ENCODE results near the gene ZIC1.

ZIC1 gene

GRCh38 chr3:147367676-147368075 lies 41.5 kb upstream of the ZIC1 start:
- Histone ChIP-seq H3K27me3 (ENCODE audit: insufficient read depth, insufficient read length) (peaks cover 100% of the 10 kb centered on the region), H3K4me1 (ENCODE audit: insufficient read depth, insufficient read length) (no peaks in the 10 kb centered on the region), H3K4me3 (ENCODE audit: insufficient read length, low read depth) (no peak overlapping the region), H3K9me3 (ENCODE audit: insufficient read depth, low read length) (no peaks in the 10 kb centered on the region), H3K9ac (ENCODE audit: insufficient read length, low read depth) (no peak overlapping the region), H3K36me3 (ENCODE audit: insufficient read depth, insufficient read length, low read length) (no peaks in the 10 kb centered on the region)
- DNase-seq (ENCODE audit: low read depth, low spot score) = no peak
- TF ChIP-seq ZNF274 (IDR thresholded peaks at IDR 0.05; ENCODE audit: low read depth, low read length) (no peak), YY1 (IDR thresholded peaks at IDR 0.05; ENCODE audit: insufficient read depth, insufficient read length) (no peak), SUZ12 (IDR thresholded peaks at IDR 0.05; ENCODE audit: extremely low read depth, insufficient read depth, insufficient read length) (no peak)

GRCh38 chr3:147368151-147368550 lies 41.0 kb upstream of the ZIC1 start:
- Histone ChIP-seq H3K36me3 (ENCODE audit: insufficient read depth, insufficient read length, low read length) (no peaks in the 10 kb centered on the region), H3K4me1 (ENCODE audit: insufficient read depth, insufficient read length) (no peaks in the 10 kb centered on the region), H3K4me3 (ENCODE audit: insufficient read length, low read depth) (no peak overlapping the region), H3K9me3 (ENCODE audit: insufficient read depth, low read length) (no peaks in the 10 kb centered on the region), H3K9ac (ENCODE audit: insufficient read length, low read depth) (no peak overlapping the region), H3K27me3 (ENCODE audit: insufficient read depth, insufficient read length) (peaks cover 100% of the 10 kb centered on the region)
- no peak for DNase-seq (ENCODE audit: low read depth, low spot score)
- no peak for TF ChIP-seq YY1 (IDR thresholded peaks at IDR 0.05; ENCODE audit: insufficient read depth, insufficient read length)
- no peak for TF ChIP-seq ZNF274 (IDR thresholded peaks at IDR 0.05; ENCODE audit: low read depth, low read length)
- no peak for TF ChIP-seq SUZ12 (IDR thresholded peaks at IDR 0.05; ENCODE audit: extremely low read depth, insufficient read depth, insufficient read length)

- Histone ChIP-seq H3K36me3 (ENCODE audit: insufficient read depth, insufficient read length, low read length) (no peaks in the 10 kb centered on the region), H3K4me1 (ENCODE audit: insufficient read depth, insufficient read length) (no peaks in the 10 kb centered on the region), H3K9ac (ENCODE audit: insufficient read length, low read depth) (no peak overlapping the region), H3K27me3 (ENCODE audit: insufficient read depth, insufficient read length) (peaks cover 100% of the 10 kb centered on the region), H3K9me3 (ENCODE audit: insufficient read depth, low read length) (no peaks in the 10 kb centered on the region), H3K4me3 (ENCODE audit: insufficient read length, low read depth) (no peak overlapping the region)
- DNase-seq (ENCODE audit: low read depth, low spot score) = no peak
- TF ChIP-seq ZNF274 (IDR thresholded peaks at IDR 0.05; ENCODE audit: low read depth, low read length) (no peak), SUZ12 (IDR thresholded peaks at IDR 0.05; ENCODE audit: extremely low read depth, insufficient read depth, insufficient read length) (peak; percentile 33)
These were observed 40.5 kb upstream of the ZIC1 start for GRCh38 chr3:147368561-147369221.

DNA sequence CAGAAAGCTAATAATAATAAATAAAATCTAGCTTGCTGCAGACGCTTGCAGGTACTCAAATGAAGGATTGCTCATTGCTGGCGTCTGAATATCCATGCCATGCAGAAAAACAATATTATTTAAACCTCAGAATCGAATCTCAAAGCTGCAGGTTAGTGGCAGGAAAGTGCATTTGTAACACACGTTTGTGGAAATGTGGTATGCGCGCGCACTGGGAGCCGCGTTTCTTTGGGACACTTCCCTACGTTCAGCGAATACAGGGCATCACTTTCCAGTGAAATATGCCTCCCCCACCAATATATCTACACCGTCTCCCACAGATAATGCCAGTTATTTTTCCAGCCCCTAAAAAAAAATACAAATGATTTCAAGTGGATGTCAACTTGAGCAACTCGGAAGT lies 39.9 kb upstream of the ZIC1 start:
- no peak for TF ChIP-seq SUZ12 (IDR thresholded peaks at IDR 0.05; ENCODE audit: extremely low read depth, insufficient read depth, insufficient read length)
- TF ChIP-seq ZNF274 (IDR thresholded peaks at IDR 0.05; ENCODE audit: low read depth, low read length) = no peak
- TF ChIP-seq YY1 (IDR thresholded peaks at IDR 0.05; ENCODE audit: insufficient read depth, insufficient read length) = no peak
- no peak overlapping the region for H3K4me3 ChIP-seq (ENCODE audit: insufficient read length, low read depth)
- no peak for DNase-seq (ENCODE audit: low read depth, low spot score)
- peaks cover 100% of the 10 kb centered on the region for H3K27me3 ChIP-seq (ENCODE audit: insufficient read depth, insufficient read length)
- no peak overlapping the region for H3K9ac ChIP-seq (ENCODE audit: insufficient read length, low read depth)
- H3K4me1 ChIP-seq (ENCODE audit: insufficient read depth, insufficient read length) = no peaks in the 10 kb centered on the region
- no peaks in the 10 kb centered on the region for H3K9me3 ChIP-seq (ENCODE audit: insufficient read depth, low read length)
- H3K36me3 ChIP-seq (ENCODE audit: insufficient read depth, insufficient read length, low read length) = no peaks in the 10 kb centered on the region

GRCh38 chr3:147369661-147370123 lies 39.5 kb upstream of the ZIC1 start:
- Histone ChIP-seq H3K4me3 (ENCODE audit: insufficient read length, low read depth) (no peak overlapping the region), H3K9me3 (ENCODE audit: insufficient read depth, low read length) (no peaks in the 10 kb centered on the region), H3K9ac (ENCODE audit: insufficient read length, low read depth) (no peak overlapping the region), H3K4me1 (ENCODE audit: insufficient read depth, insufficient read length) (no peaks in the 10 kb centered on the region), H3K27me3 (ENCODE audit: insufficient read depth, insufficient read length) (peaks cover 100% of the 10 kb centered on the region), H3K36me3 (ENCODE audit: insufficient read depth, insufficient read length, low read length) (no peaks in the 10 kb centered on the region)
- no peak for DNase-seq (ENCODE audit: low read depth, low spot score)
- TF ChIP-seq YY1 (IDR thresholded peaks at IDR 0.05; ENCODE audit: insufficient read depth, insufficient read length) = no peak
- TF ChIP-seq SUZ12 (IDR thresholded peaks at IDR 0.05; ENCODE audit: extremely low read depth, insufficient read depth, insufficient read length) = peak; percentile 100

DNA sequence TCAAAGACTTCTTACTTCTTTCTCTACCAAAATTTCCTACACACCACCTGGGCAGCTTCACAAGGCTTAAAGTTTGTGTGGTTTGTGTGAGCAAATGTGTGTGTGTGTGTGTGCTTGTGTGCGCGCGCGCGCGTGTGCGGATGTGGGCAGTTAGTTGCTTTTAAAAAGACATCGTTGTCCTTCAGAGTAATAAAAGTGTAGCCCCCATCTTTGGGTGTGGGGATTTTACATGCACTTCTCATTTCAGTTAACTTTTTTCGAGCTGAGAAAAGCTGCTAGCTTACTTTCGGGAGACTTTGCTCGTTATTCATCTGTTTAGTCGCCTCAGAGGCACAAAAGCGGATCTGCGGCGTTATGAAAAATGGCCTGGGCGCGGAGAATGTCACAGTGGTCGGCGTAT lies 38.8 kb upstream of the ZIC1 start:
- no peak for DNase-seq (ENCODE audit: low read depth, low spot score)
- Histone ChIP-seq H3K36me3 (ENCODE audit: insufficient read depth, insufficient read length, low read length) (no peaks in the 10 kb centered on the region), H3K27me3 (ENCODE audit: insufficient read depth, insufficient read length) (peaks cover 100% of the 10 kb centered on the region), H3K9me3 (ENCODE audit: insufficient read depth, low read length) (no peaks in the 10 kb centered on the region), H3K4me1 (ENCODE audit: insufficient read depth, insufficient read length) (no peaks in the 10 kb centered on the region), H3K9ac (ENCODE audit: insufficient read length, low read depth) (no peak overlapping the region), H3K4me3 (ENCODE audit: insufficient read length, low read depth) (no peak overlapping the region)
- no peak for TF ChIP-seq ZNF274 (IDR thresholded peaks at IDR 0.05; ENCODE audit: low read depth, low read length)
- no peak for TF ChIP-seq YY1 (IDR thresholded peaks at IDR 0.05; ENCODE audit: insufficient read depth, insufficient read length)
- TF ChIP-seq SUZ12 (IDR thresholded peaks at IDR 0.05; ENCODE audit: extremely low read depth, insufficient read depth, insufficient read length) = no peak

- Histone ChIP-seq H3K9ac (ENCODE audit: insufficient read length, low read depth) (no peak overlapping the region), H3K4me1 (ENCODE audit: insufficient read depth, insufficient read length) (no peaks in the 10 kb centered on the region), H3K36me3 (ENCODE audit: insufficient read depth, insufficient read length, low read length) (no peaks in the 10 kb centered on the region), H3K9me3 (ENCODE audit: insufficient read depth, low read length) (no peaks in the 10 kb centered on the region), H3K4me3 (ENCODE audit: insufficient read length, low read depth) (no peak overlapping the region), H3K27me3 (ENCODE audit: insufficient read depth, insufficient read length) (peaks cover 100% of the 10 kb centered on the region)
- DNase-seq (ENCODE audit: low read depth, low spot score) = no peak
- TF ChIP-seq YY1 (IDR thresholded peaks at IDR 0.05; ENCODE audit: insufficient read depth, insufficient read length) (no peak), SUZ12 (IDR thresholded peaks at IDR 0.05; ENCODE audit: extremely low read depth, insufficient read depth, insufficient read length) (no peak), ZNF274 (IDR thresholded peaks at IDR 0.05; ENCODE audit: low read depth, low read length) (no peak)
These were observed 38.0 kb upstream of the ZIC1 start for GRCh38 chr3:147371140-147371539.

All from NT2/D1 (cell line).